GM23338 (cell line): ENCODE data around the gene UBA1.

Source experiments
- CTCF ChIP-seq, 2 experiments: fragments of 200-600 bp in 1 of 2; sonication (generic) in 1 of 2; conservative IDR thresholded peaks; 2 replicates each; pipeline versions ENCODE4 v1.5.1 to v1.6.1; 2016 to 2017; ENCODE audit warnings: antibody characterized with exemption in 2 of 2, low read depth in 2 of 2, mild to moderate bottlenecking in 2 of 2, moderate library complexity in 1 of 2
- EZH2 ChIP-seq: fragments of 200-600 bp; sonication (generic); IDR thresholded peaks from one replicate; pipeline ENCODE4 v1.8.0; 2017; ENCODE audit warnings: antibody characterized with exemption, mild to moderate bottlenecking, low read depth; ENCODE audit not compliant: unreplicated experiment

DNA sequence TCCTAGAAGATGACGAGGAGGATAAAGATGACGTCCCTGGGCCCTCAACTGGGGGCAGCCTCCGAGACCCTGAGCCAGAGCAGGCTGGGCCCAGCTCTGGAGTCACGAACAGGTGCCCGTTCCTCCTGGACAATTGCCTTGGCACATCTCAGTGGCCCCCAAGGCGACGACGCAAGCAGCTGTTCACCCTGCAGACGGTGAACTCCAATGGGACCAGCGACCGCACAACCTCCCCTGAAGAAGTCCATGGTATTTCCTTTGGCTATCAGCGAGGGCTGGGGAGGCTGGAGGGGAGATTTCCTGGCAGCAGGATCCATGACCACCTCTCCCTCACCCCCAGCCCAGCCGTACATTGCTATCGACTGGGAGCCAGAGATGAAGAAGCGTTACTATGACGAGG lies 51.0 kb downstream of the UBA1 start:
- TF ChIP-seq CTCF (conservative IDR thresholded peaks at IDR 0.05; ENCODE audit: low read depth in 2 of 2): no peak
- no peak for TF ChIP-seq EZH2
